Measurements from ENCODE around the gene SH2B3.

Gene SH2B3

GRCh38 chr12:111366583-111366982 is 39.1 kb upstream of the SH2B3 start:
- no peak overlapping the region for H3K4me2 ChIP-seq (ENCODE audit: low read depth, low read length, poor library complexity, severe bottlenecking)
- H3K36me3 ChIP-seq (ENCODE audit: low read length) = no peaks in the 10 kb centered on the region
- no peak for TF ChIP-seq CTCF (IDR thresholded peaks at IDR 0.05; ENCODE audit: insufficient read depth, low read length, poor library complexity, severe bottlenecking)
- no peak for TF ChIP-seq EZH2phosphoT487 (conservative IDR thresholded peaks at IDR 0.05; ENCODE audit: low read length)

GRCh38 chr12:111367661-111368221 is 38.0 kb upstream of the SH2B3 start:
- Histone ChIP-seq H3K79me2 (ENCODE audit: insufficient read depth, low read length) (no peaks in the 10 kb centered on the region), H2AFZ (ENCODE audit: low read depth, low read length, severe bottlenecking) (no peak overlapping the region), H3K9me2 (replicated peaks; ENCODE audit: insufficient read depth, low read length) (no peaks in the 10 kb centered on the region), H3K9me3 (ENCODE audit: insufficient read depth, low read length) (no peaks in the 10 kb centered on the region), H3K27ac (ENCODE audit: low read depth, low read length) (no peak overlapping the region), H3K36me3 (ENCODE audit: low read length) (no peaks in the 10 kb centered on the region), H3K4me3 (ENCODE audit: insufficient read depth, low read length, poor library complexity, severe bottlenecking) (no peak overlapping the region), H3K4me2 (ENCODE audit: low read depth, low read length, poor library complexity, severe bottlenecking) (no peak overlapping the region), H3K27me3 (ENCODE audit: low read length) (no peaks in the 10 kb centered on the region), H4K20me1 (ENCODE audit: low read depth, low read length) (no peaks in the 10 kb centered on the region), H3K9ac (ENCODE audit: low read length) (no peak overlapping the region), H3F3A (ENCODE audit: insufficient read depth) (no peaks in the 10 kb centered on the region)
- TF ChIP-seq CTCF (IDR thresholded peaks at IDR 0.05; ENCODE audit: insufficient read depth, low read length, poor library complexity, severe bottlenecking) (no peak), EZH2phosphoT487 (conservative IDR thresholded peaks at IDR 0.05; ENCODE audit: low read length) (no peak)

More at GRCh38 chr12:111366583-111366982, 39.1 kb upstream of the SH2B3 start:
- Histone ChIP-seq H3F3A (ENCODE audit: insufficient read depth) (no peaks in the 10 kb centered on the region), H3K4me3 (ENCODE audit: insufficient read depth, low read length, poor library complexity, severe bottlenecking) (no peak overlapping the region), H4K20me1 (ENCODE audit: low read depth, low read length) (no peaks in the 10 kb centered on the region), H3K79me2 (ENCODE audit: insufficient read depth, low read length) (no peaks in the 10 kb centered on the region), H3K27me3 (ENCODE audit: low read length) (no peaks in the 10 kb centered on the region), H3K27ac (ENCODE audit: low read depth, low read length) (no peak overlapping the region), H2AFZ (ENCODE audit: low read depth, low read length, severe bottlenecking) (no peak overlapping the region), H3K9me3 (ENCODE audit: insufficient read depth, low read length) (no peaks in the 10 kb centered on the region), H3K9me2 (replicated peaks; ENCODE audit: insufficient read depth, low read length) (no peaks in the 10 kb centered on the region), H3K9ac (ENCODE audit: low read length) (no peak overlapping the region)

- no peaks in the 10 kb centered on the region for H3K9me2 ChIP-seq (replicated peaks; ENCODE audit: insufficient read depth, low read length)
- peak overlapping the region; percentile 58 for H3K4me3 ChIP-seq (ENCODE audit: insufficient read depth, low read length, poor library complexity, severe bottlenecking)
- no peaks in the 10 kb centered on the region for H4K20me1 ChIP-seq (ENCODE audit: low read depth, low read length)
- H2AFZ ChIP-seq (ENCODE audit: low read depth, low read length, severe bottlenecking) = peak overlapping the region; percentile 78
- peak overlapping the region; percentile 59 for H3K4me2 ChIP-seq (ENCODE audit: low read depth, low read length, poor library complexity, severe bottlenecking)
- TF ChIP-seq EZH2phosphoT487 (conservative IDR thresholded peaks at IDR 0.05; ENCODE audit: low read length) (no peak), CTCF (IDR thresholded peaks at IDR 0.05; ENCODE audit: insufficient read depth, low read length, poor library complexity, severe bottlenecking) (no peak)
- no peaks in the 10 kb centered on the region for H3K9me3 ChIP-seq (ENCODE audit: insufficient read depth, low read length)
- no peaks in the 10 kb centered on the region for H3K27me3 ChIP-seq (ENCODE audit: low read length)
- no peak overlapping the region for H3K27ac ChIP-seq (ENCODE audit: low read depth, low read length)
- H3K9ac ChIP-seq (ENCODE audit: low read length) = peak overlapping the region; percentile 54
- no peaks in the 10 kb centered on the region for H3K79me2 ChIP-seq (ENCODE audit: insufficient read depth, low read length)
- no peaks in the 10 kb centered on the region for H3F3A ChIP-seq (ENCODE audit: insufficient read depth)
- H3K36me3 ChIP-seq (ENCODE audit: low read length) = no peaks in the 10 kb centered on the region
Observed at GRCh38 chr12:111368291-111368787, 37.4 kb upstream of the SH2B3 start.

All from SU-DHL-6 (cell line).